Activated CD8-positive, alpha-beta memory T cell treated with anti-CD3 and anti-CD28 coated beads, Interleukin-2, amount 50 U/mL, for 1 hour (primary cell): ENCODE data around the gene CERS6.

Experiments
- DNase-seq: peaks from one replicate; pipeline ENCODE4 v3.0.0-alpha.2; 2020; ENCODE audit errors: extremely low read depth

The CERS6 gene

DNA sequence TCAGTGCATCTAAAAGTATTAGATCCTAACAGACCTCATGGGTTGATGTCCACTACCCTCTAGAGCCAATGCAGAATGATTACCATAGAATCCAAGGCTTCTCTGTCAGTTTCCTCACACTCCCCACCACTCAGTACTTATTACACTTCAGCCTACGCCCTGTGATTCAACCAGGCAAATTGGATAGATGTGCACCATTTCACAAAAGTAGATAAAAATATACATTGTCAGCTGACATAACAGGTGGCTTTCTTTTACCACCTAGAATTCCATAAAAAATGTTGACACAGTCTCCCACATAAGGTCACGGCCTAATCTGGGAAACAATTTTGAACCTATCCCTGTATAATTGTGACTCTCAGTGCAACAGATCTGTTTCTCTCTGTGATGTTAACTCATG is 144.9 kb downstream of the CERS6 start:
- DNase-seq, result no peak

- DNase-seq, result no peak
Observed at GRCh38 chr2:168601741-168602140, 145.7 kb downstream of the CERS6 start.

GRCh38 chr2:168602379-168602778 is 146.3 kb downstream of the CERS6 start:
- DNase-seq, result no peak

GRCh38 chr2:168602846-168603401 is 146.9 kb downstream of the CERS6 start:
- DNase-seq, result no peak

GRCh38 chr2:168603439-168603961 is 147.4 kb downstream of the CERS6 start:
- no peak for DNase-seq

- no peak for DNase-seq
Observed at GRCh38 chr2:168604252-168604651, 148.2 kb downstream of the CERS6 start.

- DNase-seq, result no peak
Observed at GRCh38 chr2:168607992-168608391, 151.9 kb downstream of the CERS6 start.

DNA sequence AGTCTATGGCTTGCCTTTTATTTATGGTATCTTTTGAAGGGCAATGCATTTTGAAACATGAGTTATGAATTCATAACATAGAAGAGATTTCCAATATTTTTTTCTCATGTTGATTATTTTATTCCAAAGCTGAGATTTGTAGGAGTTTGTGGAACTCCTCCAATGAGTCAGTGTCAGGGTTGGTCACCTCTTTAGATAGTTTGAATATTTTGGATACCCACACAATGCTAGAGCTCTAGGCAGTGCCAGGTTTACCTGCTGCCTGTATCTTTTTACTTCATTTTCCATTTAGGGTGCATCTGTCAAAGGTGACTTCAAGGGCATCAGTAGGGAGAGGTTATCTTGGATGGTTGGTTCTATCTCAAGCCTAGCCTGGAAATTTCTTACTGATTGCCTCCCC is 152.7 kb downstream of the CERS6 start:
- DNase-seq, result no peak

DNA sequence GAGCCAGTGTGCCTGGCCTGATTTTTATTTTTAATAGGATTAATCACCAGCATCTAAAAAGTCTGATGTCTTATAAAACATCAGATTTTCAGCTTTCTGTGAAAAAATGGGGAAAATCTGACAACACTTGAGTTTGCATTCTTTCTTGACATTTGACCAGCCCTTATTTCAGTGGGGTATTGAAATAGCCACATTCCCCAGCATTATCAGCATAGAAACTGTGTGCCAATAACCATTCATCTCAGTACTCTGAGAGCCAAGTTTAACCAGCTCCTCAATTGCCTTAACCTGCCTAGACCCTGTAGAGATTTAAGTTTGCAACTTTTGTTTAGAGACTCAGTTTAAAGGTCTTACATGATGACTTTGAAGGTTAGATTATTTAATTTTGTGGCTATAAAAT is 155.0 kb downstream of the CERS6 start:
- no peak for DNase-seq

DNA sequence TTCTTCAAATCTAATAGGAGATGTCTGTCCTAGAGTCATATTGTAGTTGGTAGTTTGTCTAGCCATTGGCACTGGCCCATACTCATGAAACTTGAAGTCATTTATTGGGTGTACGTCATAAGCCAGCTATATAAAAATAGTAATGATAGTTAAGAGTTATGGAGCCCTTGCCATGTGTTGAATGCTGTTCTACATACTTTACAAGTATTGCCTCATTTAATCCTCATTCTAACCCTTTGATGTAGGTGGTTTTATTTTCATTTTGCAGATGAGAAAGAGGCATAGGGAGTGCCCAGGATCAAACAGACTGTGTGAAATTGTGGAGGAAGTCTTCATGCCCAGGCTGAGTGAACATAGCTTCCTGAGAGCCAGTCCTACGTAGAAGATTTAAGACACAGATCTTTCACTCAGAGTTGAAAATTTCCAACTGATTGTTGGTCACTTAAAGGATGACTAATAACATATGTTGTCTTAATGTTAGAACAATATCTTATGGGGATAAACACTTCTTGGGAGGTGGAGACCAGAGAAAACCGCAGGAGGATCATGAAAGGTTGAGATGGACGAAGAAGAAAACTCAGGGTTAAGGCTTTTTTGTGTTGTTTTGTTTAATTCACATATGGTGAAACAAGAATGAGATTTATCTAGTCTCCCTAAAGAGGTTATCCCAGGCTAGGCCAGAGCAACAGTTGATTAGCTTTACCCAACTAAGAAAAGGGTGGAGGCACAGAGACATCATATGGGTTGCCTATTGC is 156.0 kb downstream of the CERS6 start:
- DNase-seq, result no peak

DNA sequence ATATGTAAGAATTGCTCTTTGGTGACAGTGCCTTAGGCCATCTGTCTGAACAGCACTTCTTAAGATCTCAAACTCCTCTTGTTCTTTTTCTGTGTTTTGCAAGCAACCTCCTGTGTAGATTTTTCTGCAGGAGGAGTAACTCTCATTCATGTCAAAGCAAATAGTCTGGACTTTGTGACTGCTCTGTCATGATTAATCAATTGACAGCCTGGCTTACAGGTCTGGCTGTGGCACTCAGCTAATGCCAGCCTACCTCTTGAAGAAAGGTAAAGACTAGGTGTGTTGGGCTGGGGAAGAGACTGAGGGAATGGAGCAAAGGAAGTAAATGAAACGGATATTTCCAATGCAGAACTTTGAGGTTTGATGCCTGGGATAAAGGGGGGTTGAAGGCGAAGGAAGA is 156.6 kb downstream of the CERS6 start:
- DNase-seq, result no peak

- no peak for DNase-seq
Observed at GRCh38 chr2:168613551-168613950, 157.5 kb downstream of the CERS6 start.

DNA sequence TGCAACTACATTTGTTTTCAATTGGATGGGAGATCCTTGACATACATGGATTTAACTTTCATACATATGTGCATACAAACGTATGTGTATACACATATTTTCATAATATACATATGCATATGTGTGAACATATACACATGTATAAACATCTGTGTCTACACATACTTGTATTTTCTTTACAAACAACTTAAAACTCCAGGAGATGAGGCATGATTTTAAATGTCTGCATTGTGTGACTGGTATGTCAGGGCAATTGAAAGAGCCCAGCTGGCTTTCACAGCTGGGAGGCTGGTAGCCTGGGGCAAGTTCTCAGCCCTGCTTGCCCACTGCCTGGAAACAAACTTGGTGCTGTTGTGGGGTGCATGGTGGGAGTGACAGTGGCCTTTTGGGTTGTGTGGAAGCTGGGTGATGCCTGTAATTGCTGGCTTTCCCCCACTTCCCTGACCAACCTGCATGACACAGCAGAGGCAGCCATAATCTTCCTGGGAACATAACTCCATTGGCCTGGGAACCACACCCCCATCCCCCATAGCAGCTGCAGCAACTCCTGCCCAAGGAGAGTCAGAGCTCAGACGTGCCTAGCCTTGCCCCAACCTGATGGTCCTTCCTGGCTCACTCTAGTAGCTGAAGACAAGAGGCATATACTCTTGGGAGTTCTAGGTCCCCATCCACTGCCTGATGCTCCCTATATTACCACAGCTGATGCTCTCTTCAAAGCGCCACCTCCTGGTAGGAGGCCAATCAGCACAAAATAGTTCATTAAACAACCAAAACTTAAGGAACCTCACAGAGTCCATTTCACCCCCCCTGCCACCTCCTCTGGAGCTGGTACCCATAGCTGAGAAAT is 158.3 kb downstream of the CERS6 start:
- DNase-seq, result no peak

GRCh38 chr2:168620554-168620953 is 164.5 kb downstream of the CERS6 start:
- DNase-seq, result no peak

DNA sequence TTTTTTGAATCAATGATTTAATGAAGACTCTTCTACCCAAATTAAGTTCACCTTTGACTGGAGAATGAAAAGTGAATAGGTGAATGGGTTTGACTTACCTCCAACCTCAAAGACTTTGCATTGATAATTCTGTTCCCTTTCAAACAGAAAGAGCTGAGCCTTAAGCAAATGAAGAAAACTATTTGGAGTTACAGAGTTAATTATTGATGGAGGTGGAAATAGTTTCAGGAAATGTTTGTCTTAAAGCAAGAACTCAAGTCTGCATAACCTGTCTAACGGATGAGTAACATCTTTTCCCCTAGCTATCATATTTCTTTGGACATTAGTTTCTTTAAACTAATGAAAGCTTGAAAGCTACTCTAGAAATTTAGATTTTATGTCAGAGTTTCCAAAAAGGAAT is 166.5 kb downstream of the CERS6 start:
- no peak for DNase-seq

DNA sequence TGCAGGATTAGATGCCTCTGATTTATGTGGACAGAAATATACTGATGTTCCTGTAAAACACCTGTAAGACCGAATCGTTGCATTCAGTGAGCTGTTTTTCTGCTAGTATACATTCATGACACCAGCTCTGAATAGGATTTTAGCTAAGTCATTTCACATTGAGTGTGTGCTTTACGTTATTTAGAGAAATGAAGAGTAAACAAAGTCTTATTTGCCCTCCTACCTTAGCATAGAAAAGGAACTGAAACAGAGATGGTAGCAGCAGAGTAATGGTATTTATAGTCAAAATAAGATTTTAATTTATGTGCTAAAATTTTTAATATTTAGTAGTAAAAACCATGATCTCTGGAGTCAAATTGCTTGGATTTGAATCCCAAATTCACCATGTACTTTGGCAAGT is 168.0 kb downstream of the CERS6 start:
- no peak for DNase-seq

- no peak for DNase-seq
Observed at GRCh38 chr2:168626096-168626495, 170.0 kb downstream of the CERS6 start.

- DNase-seq, result no peak
Observed at GRCh38 chr2:168626647-168627046, 170.6 kb downstream of the CERS6 start.

DNA sequence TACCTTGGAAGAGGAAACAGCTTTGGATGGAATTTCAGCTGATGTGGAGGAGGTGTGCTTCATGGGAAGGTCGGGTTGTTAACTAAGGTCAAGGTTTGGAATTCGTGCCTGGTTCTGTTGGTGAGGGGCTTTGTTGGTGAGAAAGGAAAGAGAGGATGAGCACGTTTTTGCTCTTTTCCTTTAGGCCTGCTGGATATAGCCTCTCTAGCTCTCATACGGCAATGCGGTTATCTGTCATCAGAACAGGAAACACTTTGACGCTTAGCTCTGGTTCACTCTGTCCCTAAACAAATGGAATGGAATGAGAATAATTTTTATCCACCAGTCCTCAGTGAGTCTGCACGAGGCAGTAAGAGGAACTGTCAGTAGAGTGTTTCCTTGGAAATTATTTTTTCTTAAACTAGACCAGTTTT is 176.6 kb downstream of the CERS6 start:
- no peak for DNase-seq

DNA sequence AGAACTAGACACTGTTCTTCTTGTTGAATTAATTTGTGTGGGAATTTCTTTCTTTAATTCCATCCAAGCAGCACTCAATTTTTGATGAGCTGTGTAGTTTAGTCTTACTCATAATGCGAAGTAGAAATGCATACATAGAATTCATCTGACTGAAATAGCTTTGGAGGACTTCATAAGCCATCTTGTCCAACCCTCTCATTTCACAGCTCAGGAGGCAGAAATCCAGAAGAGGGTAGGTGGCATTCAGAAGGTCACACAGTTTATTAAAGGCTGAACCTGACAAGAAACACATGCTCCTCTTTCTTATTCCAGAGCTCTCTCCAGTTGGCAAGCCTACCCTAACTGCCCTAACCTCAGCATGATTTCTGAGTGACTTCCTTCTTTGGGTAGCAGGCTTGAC is 177.1 kb downstream of the CERS6 start:
- DNase-seq, result no peak

DNA sequence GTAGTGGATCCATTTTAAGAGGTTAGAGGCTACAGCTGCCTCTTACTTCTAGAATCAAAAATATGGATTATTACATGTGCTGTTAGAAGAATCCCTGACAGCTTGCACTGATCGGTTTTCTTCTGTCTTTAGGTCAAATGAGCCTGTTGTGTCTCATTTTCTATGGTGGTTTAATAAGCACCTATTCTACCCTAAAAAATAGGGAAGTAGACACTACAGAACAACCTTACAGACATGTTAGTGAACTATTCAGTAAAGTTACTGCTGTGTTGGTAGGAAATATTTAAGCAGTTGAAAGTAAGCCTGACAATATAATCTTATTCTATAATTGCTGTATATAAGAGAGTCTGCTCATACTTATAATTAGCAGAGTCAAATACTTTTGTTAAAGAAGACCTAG is 177.8 kb downstream of the CERS6 start:
- no peak for DNase-seq

- no peak for DNase-seq
Observed at GRCh38 chr2:168635065-168635577, 179.0 kb downstream of the CERS6 start.
